Suprapubic skin (tissue), 4 donors: ENCODE results near the gene GRM1.

ENCODE experiments used
- EP300 ChIP-seq: sonication (generic); formaldehyde crosslinking; IDR thresholded peaks from one replicate; pipeline ENCODE4 v1.6.1; 2017; ENCODE audit warnings: antibody characterized with exemption
- POLR2A ChIP-seq, 2 donors: fragments of 450-650 bp; IDR thresholded peaks; one replicate each; pipeline ENCODE4 v1.6.1; 2017; ENCODE audit warnings: antibody characterized with exemption in 2 of 2, mild to moderate bottlenecking in 2 of 2, moderate library complexity in 2 of 2
- POLR2AphosphoS5 ChIP-seq, 3 donors: sonication (generic); formaldehyde crosslinking; IDR thresholded peaks; one replicate each; pipeline ENCODE4 v1.6.1; 2017; ENCODE audit warnings: antibody characterized with exemption in 3 of 3
- TF ChIP-seq, protein P1 (sequence below), 2 donors: fragments of 200-600 bp in 1 of 2; fragments of 450-650 bp in 1 of 2; sonication (generic) in 1 of 2; IDR thresholded peaks; one replicate each; pipeline ENCODE4 v1.5.1; 2016 to 2019; ENCODE audit warnings: antibody characterized with exemption in 2 of 2, mild to moderate bottlenecking in 1 of 2, moderate library complexity in 1 of 2

DNA sequence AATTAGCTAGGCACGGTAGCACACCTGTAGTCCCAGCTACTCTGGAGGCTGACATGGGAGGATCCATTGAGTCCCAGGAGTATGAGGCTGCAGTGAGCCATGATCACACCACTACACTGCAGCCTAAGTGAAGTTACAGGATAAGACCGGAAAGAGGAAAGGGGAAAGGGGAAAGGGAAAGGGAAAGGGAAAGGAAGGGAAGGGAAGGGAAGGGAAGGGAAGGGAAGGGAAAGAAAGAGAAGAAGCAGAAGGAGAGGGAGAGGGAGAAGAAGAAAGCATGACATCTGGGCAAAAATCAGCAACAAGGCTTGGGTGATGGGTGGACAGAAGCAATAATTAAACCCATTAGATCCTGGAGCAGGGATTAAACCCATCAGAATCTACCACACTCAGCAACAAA is 413.0 kb downstream of the GRM1 start:
- TF ChIP-seq, protein P1, sequence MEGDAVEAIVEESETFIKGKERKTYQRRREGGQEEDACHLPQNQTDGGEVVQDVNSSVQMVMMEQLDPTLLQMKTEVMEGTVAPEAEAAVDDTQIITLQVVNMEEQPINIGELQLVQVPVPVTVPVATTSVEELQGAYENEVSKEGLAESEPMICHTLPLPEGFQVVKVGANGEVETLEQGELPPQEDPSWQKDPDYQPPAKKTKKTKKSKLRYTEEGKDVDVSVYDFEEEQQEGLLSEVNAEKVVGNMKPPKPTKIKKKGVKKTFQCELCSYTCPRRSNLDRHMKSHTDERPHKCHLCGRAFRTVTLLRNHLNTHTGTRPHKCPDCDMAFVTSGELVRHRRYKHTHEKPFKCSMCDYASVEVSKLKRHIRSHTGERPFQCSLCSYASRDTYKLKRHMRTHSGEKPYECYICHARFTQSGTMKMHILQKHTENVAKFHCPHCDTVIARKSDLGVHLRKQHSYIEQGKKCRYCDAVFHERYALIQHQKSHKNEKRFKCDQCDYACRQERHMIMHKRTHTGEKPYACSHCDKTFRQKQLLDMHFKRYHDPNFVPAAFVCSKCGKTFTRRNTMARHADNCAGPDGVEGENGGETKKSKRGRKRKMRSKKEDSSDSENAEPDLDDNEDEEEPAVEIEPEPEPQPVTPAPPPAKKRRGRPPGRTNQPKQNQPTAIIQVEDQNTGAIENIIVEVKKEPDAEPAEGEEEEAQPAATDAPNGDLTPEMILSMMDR (IDR thresholded peaks at IDR 0.05) = no peak
- TF ChIP-seq POLR2AphosphoS5 (IDR thresholded peaks at IDR 0.05) (no peak), POLR2A (IDR thresholded peaks at IDR 0.05) (no peak), EP300 (no peak)
